CD4-positive, alpha-beta T cell (primary cell): ENCODE data around the gene ARL6IP6. TPM values are rescaled to one million over a fixed set of nuclear protein-coding genes. Genes with fewer than 3 reads are reported as not detected.

Experiments used
- ATAC-seq: fragments of 200-7000 bp; cut with Tn5 transposase; one replicate; pipeline ENCODE4 v1.10.0; 2022; ENCODE audit warnings: mild to moderate bottlenecking; ENCODE audit not compliant: poor library complexity
- CTCF ChIA-PET: fragments of 350-600 bp; sonication (Branson Sonifier 250); formaldehyde crosslinking; loops from one replicate; lab custom pipeline; 2021; ENCODE audit warnings: antibody characterized with exemption, inconsistent platforms; lab: Charles Lee
- POLR2A ChIA-PET: fragments of 350-600 bp; sonication (Branson Sonifier 250); formaldehyde crosslinking; loops from one replicate; lab custom pipeline; 2021; ENCODE audit warnings: antibody characterized with exemption, inconsistent platforms; lab: Charles Lee
- DNase-seq, 14 experiments: peaks; one replicate each; pipeline ENCODE4 v3.0.0-alpha.2; 2013 to 2020; ENCODE audit warnings: mixed read lengths in 2 of 14
- H3K27ac ChIP-seq, 2 donors: one replicate each; pipeline versions ENCODE4 v1.5.1 to v1.7.0; 2013; ENCODE audit warnings: low read length in 2 of 2, low read depth in 1 of 2, mild to moderate bottlenecking in 1 of 2
- H3K27me3 ChIP-seq, 2 experiments: 1 replicate in 1 of 2; 2 replicates in 1 of 2; pipeline versions ENCODE4 v1.6.1 to v1.7.0; 2013; ENCODE audit warnings: low read length in 2 of 2, control low read depth in 1 of 2, mild to moderate bottlenecking in 1 of 2, moderate library complexity in 1 of 2; ENCODE audit not compliant: insufficient read depth in 2 of 2, control insufficient read depth in 1 of 2
- H3K36me3 ChIP-seq: one replicate; pipeline ENCODE4 v1.6.1; 2013; ENCODE audit warnings: low read length, control low read depth; ENCODE audit not compliant: insufficient read depth
- H3K4me1 ChIP-seq: one replicate; pipeline ENCODE4 v1.6.1; 2013; ENCODE audit warnings: low read length, control low read depth; ENCODE audit not compliant: insufficient read depth
- H3K4me3 ChIP-seq: one replicate; pipeline ENCODE4 v1.5.1; 2013; ENCODE audit warnings: mild to moderate bottlenecking, low read length, moderate library complexity
- H3K9me3 ChIP-seq, 2 experiments: 1 replicate in 1 of 2; 2 replicates in 1 of 2; pipeline versions ENCODE4 v1.6.1 to v1.7.0; 2013; ENCODE audit warnings: low read length in 2 of 2, mild to moderate bottlenecking in 2 of 2, control low read depth in 1 of 2, moderate library complexity in 1 of 2; ENCODE audit not compliant: control insufficient read depth in 1 of 2, insufficient read depth in 1 of 2
- H3K27ac Mint-ChIP-seq: one replicate; pipeline ENCODE4 v1.8.0; 2020; ENCODE audit warnings: mixed read lengths
- H3K27me3 Mint-ChIP-seq: one replicate; pipeline ENCODE4 v1.8.0; 2021; ENCODE audit warnings: mixed read lengths
- H3K36me3 Mint-ChIP-seq: one replicate; pipeline ENCODE4 v1.8.0; 2021; ENCODE audit warnings: low read depth, mixed read lengths
- H3K4me1 Mint-ChIP-seq: one replicate; pipeline ENCODE4 v1.8.0; 2021; ENCODE audit warnings: low read depth, mixed read lengths
- H3K4me3 Mint-ChIP-seq: one replicate; pipeline ENCODE4 v1.8.0; 2020; ENCODE audit warnings: mild to moderate bottlenecking, mixed read lengths
- H3K9me3 Mint-ChIP-seq: one replicate; pipeline ENCODE4 v1.8.0; 2020; ENCODE audit warnings: mixed read lengths
- CTCF ChIP-seq: fragments of 200-600 bp; IDR thresholded peaks from one replicate; pipeline ENCODE4 v1.8.0; 2022; ENCODE audit warnings: antibody characterized with exemption, mild to moderate bottlenecking
- intact Hi-C, 2 experiments: fragments of 100-400 bp; cut with DNase I in 1 of 2; cut with micrococcal nuclease in 1 of 2; formaldehyde crosslinking; loops; one replicate each; pipeline versions ENCODE4 v1.15.1 to v1.9.0; 2023 to 2025; cut with DNase I, micrococcal nuclease
- total RNA-seq, 174 experiments: library from RNA in 2 of 174; stranded (reverse) in 2 of 174; gene quantifications; one replicate each; pipeline ENCODE4 v1.2.3 and lab custom pipeline; 2021 to 2026

Gene ARL6IP6
- total RNA-seq, 2 experiments from 2014 or later, result 6.3 to 6.7 TPM

DNA sequence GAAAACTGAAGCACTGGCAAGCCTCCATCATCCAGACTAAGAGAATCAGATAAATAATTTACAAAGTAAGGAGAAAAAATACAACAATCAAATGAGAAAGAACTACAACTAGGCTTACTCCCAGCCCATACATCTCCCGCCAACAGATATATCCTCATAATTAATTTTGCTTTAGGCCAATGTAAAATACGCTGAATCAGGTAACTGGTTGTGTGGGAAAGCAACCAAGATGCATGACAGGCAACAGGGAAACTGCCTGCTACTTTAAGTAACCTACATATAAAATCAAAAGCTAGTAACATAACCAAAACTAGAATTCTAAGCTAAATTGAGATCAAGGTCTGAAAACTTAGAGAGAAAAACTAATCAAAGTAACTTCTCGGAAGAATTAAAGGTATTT is 22.7 kb upstream of the ARL6IP6 start:
- TF ChIP-seq CTCF, result no peak
- ATAC-seq (no peak), DNase-seq (no peak)
- H3K4me1 ChIP-seq, result peaks cover 4% of the 10 kb centered on the region
- Mint-ChIP-seq H3K27me3 (no peaks in the 10 kb centered on the region), H3K4me1 (peaks cover 72% of the 10 kb centered on the region), H3K9me3 (no peaks in the 10 kb centered on the region), H3K4me3 (no peak overlapping the region), H3K36me3 (peaks cover 55% of the 10 kb centered on the region), H3K27ac (peak overlapping the region; percentile 63)
- no peak overlapping the region for H3K4me3 ChIP-seq
- H3K9me3 ChIP-seq, result no peaks in the 10 kb centered on the region
- no peak overlapping the region for H3K27ac ChIP-seq
- peaks cover 21% of the 10 kb centered on the region for H3K36me3 ChIP-seq
- no peaks in the 10 kb centered on the region for H3K27me3 ChIP-seq
- CTCF ChIA-PET, result no interaction called here
- intact Hi-C loops, result loop anchor here in 1 of 2 experiments (2.0 kb wide), 1 partner anchor 21 kb away; the partner anchor contains the start of gene PRPF40A
- POLR2A ChIA-PET, result no interaction called here

- no peak for ATAC-seq
- Histone ChIP-seq H3K27me3 (no peaks in the 10 kb centered on the region), H3K27ac (no peak overlapping the region), H3K36me3 (peaks cover 26% of the 10 kb centered on the region), H3K4me1 (peaks cover 4% of the 10 kb centered on the region), H3K9me3 (no peaks in the 10 kb centered on the region), H3K4me3 (no peak overlapping the region)
- POLR2A ChIA-PET, result no interaction called here
- TF ChIP-seq CTCF, result no peak
- H3K27me3 Mint-ChIP-seq, result no peaks in the 10 kb centered on the region
- CTCF ChIA-PET, result no interaction called here
- DNase-seq, result no peak
- peaks cover 78% of the 10 kb centered on the region for H3K4me1 Mint-ChIP-seq
- H3K9me3 Mint-ChIP-seq, result peaks cover 3% of the 10 kb centered on the region
- H3K27ac Mint-ChIP-seq, result peak overlapping the region; percentile 39
- intact Hi-C loops, result no loop called here
- peaks cover 55% of the 10 kb centered on the region for H3K36me3 Mint-ChIP-seq
- no peak overlapping the region for H3K4me3 Mint-ChIP-seq
Measured at GRCh38 chr2:152696476-152696875, 21.9 kb upstream of the ARL6IP6 start.

DNA sequence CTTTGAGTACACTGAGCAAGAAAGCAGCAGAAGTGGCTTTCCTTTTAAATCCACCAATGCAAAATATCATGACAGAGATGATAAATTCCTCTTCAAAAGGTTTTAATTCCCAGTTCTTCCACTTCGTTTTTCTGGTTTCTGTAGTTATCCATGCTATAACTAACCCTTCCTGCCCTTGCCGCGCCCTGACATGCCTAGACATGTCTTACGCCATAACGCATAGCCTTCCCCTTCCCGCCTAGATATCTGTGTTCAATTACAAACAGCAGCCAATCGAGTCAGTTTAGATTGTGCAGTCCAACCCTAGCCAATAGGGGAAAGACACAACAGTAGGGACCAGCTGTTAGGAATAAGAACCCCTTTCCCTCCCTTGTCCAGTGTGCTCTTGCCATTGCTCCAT is 17.2 kb upstream of the ARL6IP6 start:
- DNase-seq (no peak), ATAC-seq (no peak)
- H3K4me3 Mint-ChIP-seq, result no peak overlapping the region
- H3K9me3 Mint-ChIP-seq, result peaks cover 3% of the 10 kb centered on the region
- ChIA-PET POLR2A (no interaction called here), CTCF (interaction anchor here (1.2 kb wide), 1 partner anchor 11 kb away, joined by 3 read pairs; no protein-coding TSS in a partner anchor)
- no peaks in the 10 kb centered on the region for H3K9me3 ChIP-seq
- H3K4me3 ChIP-seq, result no peak overlapping the region
- H3K27me3 ChIP-seq, result no peaks in the 10 kb centered on the region
- peaks cover 22% of the 10 kb centered on the region for H3K36me3 ChIP-seq
- H3K36me3 Mint-ChIP-seq, result peaks cover 64% of the 10 kb centered on the region
- no peak for TF ChIP-seq CTCF
- H3K4me1 Mint-ChIP-seq, result peaks cover 93% of the 10 kb centered on the region
- no peak overlapping the region for H3K27ac Mint-ChIP-seq
- intact Hi-C loops, result no loop called here
- peaks cover 5% of the 10 kb centered on the region for H3K4me1 ChIP-seq
- H3K27ac ChIP-seq, result no peak overlapping the region
- no peaks in the 10 kb centered on the region for H3K27me3 Mint-ChIP-seq
